HTR-8/SVneo (cell line): ENCODE results near the gene TRIM15.
A peak's percentile ranks its signal among the peaks of the same experiment; 100 is the strongest.
"Not testable (repeated sequence)": the region's sequence is repeated elsewhere in the genome, so short reads cannot be mapped to it uniquely, and the experiment has no call there.

ENCODE experiments used
- DNase-seq: peaks from one replicate; pipeline ENCODE4 v3.0.0; 2011; ENCODE audit warnings: low spot score, mixed read lengths; ENCODE audit not compliant: insufficient read length
- FAIRE-seq: peaks from 2 replicates; lab custom pipeline; 2011; peaks lifted over from hg19 to GRCh38; lab: Jason Lieb, UNC

Gene TRIM15

DNA sequence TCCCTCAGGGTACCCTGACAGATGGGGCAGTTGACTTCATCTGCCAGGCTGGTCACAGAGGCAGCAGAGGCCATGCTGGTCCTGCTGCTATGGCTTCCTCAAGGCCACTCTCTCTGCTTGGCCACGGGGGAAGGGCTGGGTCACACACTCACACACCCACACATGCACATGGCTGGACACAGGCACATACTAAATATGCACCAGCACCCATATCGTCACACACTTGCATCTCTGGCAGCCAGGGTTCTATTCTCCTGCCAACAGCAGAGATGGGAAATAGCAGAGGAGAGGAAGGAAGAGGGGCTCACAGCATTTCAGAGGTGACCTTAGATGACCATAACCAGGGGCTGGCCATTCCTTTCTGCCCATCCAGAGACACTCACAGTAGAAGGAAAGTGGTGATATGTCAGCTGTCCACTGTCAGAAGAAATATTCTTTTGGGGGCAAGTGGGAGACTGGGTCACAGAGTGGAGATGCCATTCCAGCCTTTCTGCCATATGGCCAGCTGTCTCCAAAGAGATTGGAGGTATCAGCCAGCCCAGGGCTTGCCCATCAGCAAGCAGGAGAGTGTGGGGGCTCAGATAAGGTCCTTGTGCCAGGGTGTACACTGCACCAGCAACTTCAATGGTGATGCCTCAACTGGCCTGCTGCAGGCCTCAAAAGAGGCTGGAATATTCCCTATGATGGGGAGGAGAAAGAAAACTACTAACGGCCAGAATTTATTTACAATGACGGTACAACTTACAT, 2.4 kb upstream of the TRIM15 start, which contains the start of gene TRIM10:
TRIM10 (minus strand) TSS at position 427 of the 747 bp plus-strand sequence; CDS start at position 74, 353 bp downstream.
- FAIRE-seq (no peak), DNase-seq (no peak)

DNA sequence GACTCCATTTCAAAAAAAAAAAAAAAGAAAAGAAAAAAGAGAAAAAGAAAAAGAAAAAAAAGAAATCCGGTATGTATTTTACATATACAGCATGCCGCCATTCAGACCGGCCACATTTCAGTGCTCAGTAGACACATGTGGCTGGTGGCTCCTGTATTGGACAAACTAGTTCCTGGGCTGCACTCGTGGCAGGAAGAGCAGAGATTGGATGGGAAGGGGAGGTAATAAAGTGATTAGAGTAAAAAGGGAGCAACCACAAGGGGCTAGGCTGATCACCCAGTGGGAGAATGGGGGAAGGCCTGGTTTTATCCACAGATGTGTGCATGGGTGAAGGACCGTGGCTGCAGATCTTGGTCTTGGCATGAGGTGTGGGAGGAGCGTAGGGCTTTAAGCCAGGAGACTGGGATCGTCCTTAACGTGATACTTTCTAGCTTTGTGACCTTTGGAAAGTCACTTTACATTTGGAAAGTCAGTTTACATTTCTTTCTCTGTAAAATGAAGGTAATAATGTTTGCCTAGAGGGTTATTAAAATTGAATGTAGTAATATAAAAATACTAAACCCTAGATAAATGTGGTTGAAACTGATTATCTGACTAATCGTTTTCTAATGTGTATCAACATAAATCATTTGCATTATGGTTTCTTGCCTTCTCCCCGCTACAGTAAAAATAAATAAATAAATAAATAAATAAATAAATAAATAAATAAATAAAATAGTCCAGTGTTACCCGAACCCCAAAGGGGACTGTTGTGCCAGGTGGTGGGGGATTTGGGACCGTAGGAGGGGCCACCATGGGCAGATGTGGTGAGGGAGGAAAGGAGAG, 869 bp upstream of the TRIM15 start:
- DNase-seq (no peak), FAIRE-seq (no peak)

GRCh38 chr6:30163918-30164654, 740 bp downstream of the TRIM15 start:
- no peak for DNase-seq
- no peak for FAIRE-seq

DNA sequence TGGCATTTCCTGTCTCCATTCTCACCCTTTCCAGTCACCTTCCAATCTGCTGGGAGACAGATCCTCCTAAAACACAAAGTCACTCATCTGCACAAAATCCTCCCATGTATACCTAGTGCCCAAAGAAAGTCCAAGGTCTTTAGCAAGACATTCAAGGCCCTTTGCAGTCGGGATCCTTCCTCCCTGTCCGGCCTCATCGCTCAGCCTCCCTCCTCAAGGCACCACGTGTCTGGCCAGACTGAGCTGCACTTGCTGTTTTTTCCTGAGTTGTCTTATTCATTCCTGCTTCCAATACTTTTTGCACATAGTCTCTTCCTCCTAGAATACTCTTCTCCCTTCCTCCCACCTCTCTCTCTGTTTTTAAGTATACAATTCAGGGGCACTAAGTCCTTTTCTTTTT, 1.4 kb downstream of the TRIM15 start:
- FAIRE-seq (no peak), DNase-seq (no peak)

DNA sequence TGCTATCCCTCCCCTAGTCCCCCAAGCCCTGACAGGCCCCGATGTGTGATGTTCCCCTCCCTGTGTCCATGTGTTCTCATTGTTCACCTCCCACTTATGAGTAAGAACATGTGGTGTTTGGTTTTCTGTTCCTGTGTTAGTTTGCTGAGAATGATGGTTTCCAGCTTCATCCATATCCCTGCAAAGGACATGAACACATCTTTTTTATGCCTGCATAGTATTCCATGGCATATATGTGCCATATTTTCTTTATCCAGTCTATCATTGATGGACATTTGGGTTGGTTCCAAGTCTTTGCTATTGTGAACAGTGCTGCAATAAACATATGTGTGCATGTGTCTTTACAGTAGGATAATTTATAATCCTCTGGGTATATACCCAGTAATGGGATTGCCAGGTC, 1.9 kb downstream of the TRIM15 start:
- FAIRE-seq, DNase-seq: not testable (repeated sequence)

- FAIRE-seq: no peak
- DNase-seq: no peak
These were observed 3.8 kb downstream of the TRIM15 start for GRCh38 chr6:30167101-30167500.

GRCh38 chr6:30168741-30169140, 5.4 kb downstream of the TRIM15 start:
- DNase-seq (no peak), FAIRE-seq (no peak)

GRCh38 chr6:30169658-30170614, 6.6 kb downstream of the TRIM15 start:
- DNase-seq (peak; percentile 65), FAIRE-seq (no peak)

GRCh38 chr6:30171677-30172471, 8.5 kb downstream of the TRIM15 start:
- DNase-seq: no peak
- no peak for FAIRE-seq

GRCh38 chr6:30172681-30173080, 9.3 kb downstream of the TRIM15 start:
- FAIRE-seq (no peak), DNase-seq (no peak)

DNA sequence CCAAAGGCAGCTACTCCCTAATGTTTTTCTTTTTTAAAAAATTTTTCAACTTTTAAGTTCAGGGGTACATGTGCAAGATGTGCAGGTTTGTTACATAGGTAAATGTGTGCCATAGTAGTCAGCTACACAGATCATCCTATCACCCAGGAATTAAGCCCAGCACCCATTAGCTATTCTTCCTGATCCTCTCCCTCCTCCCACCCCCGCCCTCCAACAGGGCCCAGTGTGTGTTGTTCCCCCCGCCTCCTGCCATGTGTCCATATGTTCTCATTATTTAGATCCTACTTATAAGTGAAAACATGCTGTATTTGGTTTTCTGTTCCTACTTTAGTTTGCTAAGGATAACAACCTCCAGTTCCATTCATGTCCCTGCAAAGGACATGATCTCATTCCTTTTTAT, 12.4 kb downstream of the TRIM15 start:
- DNase-seq: no peak
- no peak for FAIRE-seq

- DNase-seq (no peak), FAIRE-seq (no peak)
These were observed 15.5 kb downstream of the TRIM15 start for GRCh38 chr6:30178837-30179236.

DNA sequence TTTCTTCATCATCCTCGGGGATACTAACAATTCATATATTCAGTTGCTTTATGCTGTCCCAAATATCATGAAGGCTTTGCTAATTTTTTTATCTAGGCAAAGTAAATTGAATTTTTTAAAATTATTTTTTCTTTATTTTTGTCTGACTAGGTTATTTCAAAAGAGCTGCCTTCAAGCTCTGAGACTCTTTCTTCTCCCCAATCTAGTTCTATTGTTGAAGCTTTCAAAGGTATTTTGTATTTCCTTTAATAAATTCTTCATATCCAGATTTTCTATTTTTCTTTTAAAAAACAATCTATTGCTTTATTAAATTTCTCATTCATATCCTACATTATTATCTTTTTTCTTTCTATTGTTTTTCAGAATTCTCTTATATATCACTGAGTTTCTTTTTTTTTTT, 16.8 kb downstream of the TRIM15 start:
- DNase-seq (no peak), FAIRE-seq (no peak)

DNA sequence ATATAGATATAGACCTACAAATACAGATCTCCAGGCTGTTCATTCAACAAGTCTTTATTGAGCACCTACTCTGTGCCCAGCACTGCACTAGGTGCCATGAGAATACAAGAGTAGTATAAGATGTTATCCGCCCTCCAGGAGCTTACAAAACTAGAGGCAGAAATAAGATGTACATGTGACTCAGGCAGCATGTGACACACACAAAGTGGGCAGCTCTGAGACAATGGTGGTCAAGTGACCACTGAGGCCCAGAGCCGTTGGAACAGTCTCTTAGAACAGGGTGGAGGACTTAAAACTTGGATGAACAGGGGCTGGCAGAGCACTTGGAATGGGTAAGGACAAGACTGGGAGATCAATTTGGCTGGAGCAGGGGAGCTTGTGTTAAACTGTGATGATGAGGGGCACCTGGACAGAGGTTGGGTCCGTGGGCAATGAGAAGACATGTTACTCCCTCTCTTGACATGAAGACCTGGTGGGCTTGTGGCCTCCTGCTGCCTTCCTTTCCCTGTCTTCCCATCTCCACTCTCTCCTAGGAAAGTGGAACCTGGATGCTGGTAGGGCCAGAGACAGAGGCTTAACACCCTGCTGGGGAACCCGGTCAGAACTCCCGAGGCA, 21.2 kb downstream of the TRIM15 start:
- DNase-seq (no peak), FAIRE-seq (no peak)

DNA sequence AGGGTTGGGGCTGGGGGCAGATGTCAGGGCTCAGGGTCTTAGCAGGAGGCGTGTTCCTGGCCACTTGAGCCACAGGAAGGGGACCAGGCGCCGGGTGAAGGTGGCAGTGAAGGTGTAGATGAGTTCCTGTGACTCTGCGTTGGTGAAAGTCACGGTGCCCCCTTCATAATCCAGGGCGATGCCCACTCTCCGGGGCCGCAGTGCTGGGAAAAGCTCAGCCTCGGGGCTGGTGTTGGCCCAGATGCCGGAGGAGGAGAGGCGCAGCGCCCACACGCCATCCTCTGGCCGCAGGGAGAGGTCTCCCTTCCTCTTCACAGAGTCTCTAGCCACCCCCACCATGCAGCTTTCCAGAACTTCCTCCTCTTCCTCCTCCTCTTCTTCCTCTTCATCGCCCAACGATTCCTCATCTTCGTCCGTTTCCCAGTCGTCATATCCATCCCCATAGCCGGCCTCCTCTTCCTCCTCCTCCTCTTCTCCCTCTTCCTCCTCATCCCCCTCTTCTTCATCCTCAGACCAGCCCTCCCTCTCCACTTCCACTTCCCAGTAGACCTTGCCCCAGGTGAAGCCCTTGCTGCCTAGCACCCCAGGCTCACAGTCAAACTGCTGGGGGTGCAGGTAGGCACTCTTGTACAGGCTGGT, 22.6 kb downstream of the TRIM15 start:
- DNase-seq: no peak

DNA sequence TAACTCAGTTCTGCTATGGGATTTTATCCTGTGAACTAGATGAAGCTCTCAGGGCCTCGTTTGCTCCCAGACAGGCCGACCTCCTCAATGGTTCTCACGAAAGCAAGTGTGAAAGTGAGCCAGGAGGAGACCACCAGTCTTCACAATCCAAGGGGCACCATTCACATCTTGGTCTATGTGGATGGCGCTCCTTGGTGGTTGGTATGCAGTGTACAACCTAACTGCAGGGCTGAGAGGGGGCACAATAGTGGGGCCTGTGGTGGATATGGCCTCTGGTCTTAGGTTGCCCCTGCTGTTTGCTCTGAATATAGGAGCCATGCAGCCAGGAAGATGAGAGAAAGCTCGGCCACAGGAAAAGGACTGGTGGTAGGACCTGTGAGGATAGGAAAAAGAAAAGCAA, 25.2 kb downstream of the TRIM15 start:
- FAIRE-seq: no peak
- DNase-seq: no peak

More for the DNA sequence above, 22.6 kb downstream of the TRIM15 start:
- no peak for FAIRE-seq

- DNase-seq (no peak), FAIRE-seq (no peak)
These were observed 28.7 kb downstream of the TRIM15 start for GRCh38 chr6:30192076-30192475.
